Smooth muscle cell (in vitro differentiated cells): ENCODE results near the gene SPRR4. TPM values are rescaled to one million over a fixed set of nuclear protein-coding genes. Genes with fewer than 3 reads are reported as not detected.

Experiments
- DNase-seq: peaks from one replicate; lab custom pipeline; 2025; ENCODE audit not compliant: unreplicated experiment; lab: John Stamatoyannopoulos, UW
- H2AFZ ChIP-seq: fragments of 200-600 bp; sonication (generic); 2 replicates; pipeline ENCODE4 v1.6.0; 2016; ENCODE audit warnings: antibody characterized with exemption, low read depth, mild to moderate bottlenecking
- H3F3A ChIP-seq: fragments of 200-600 bp; sonication (generic); 2 replicates; pipeline ENCODE4 v1.6.0; 2017; ENCODE audit warnings: antibody characterized with exemption, low read depth
- H3K27ac ChIP-seq: fragments of 200-600 bp; sonication (generic); 2 replicates; pipeline ENCODE4 v1.5.1; 2016; ENCODE audit warnings: low read depth, mild to moderate bottlenecking
- H3K27me3 ChIP-seq: fragments of 200-600 bp; sonication (generic); 2 replicates; pipeline ENCODE4 v1.6.1; 2016; ENCODE audit warnings: low read depth, mild to moderate bottlenecking
- H3K36me3 ChIP-seq: fragments of 200-600 bp; sonication (generic); 2 replicates; pipeline ENCODE4 v1.5.1; 2016; ENCODE audit warnings: low read depth
- H3K4me1 ChIP-seq: fragments of 200-600 bp; sonication (generic); 2 replicates; pipeline ENCODE4 v1.5.1; 2016; ENCODE audit warnings: low read depth
- H3K4me2 ChIP-seq: fragments of 200-600 bp; sonication (generic); 2 replicates; pipeline ENCODE4 v1.6.0; 2016; ENCODE audit warnings: mild to moderate bottlenecking
- H3K4me3 ChIP-seq: fragments of 200-600 bp; sonication (generic); 2 replicates; pipeline ENCODE4 v1.5.1; 2016; ENCODE audit warnings: mild to moderate bottlenecking
- H3K79me2 ChIP-seq: fragments of 200-600 bp; sonication (generic); 2 replicates; pipeline ENCODE4 v1.6.0; 2016; ENCODE audit warnings: low read depth, mild to moderate bottlenecking
- H3K9ac ChIP-seq: fragments of 200-600 bp; sonication (generic); 2 replicates; pipeline ENCODE4 v1.6.0; 2016; ENCODE audit warnings: low read depth
- H3K9me3 ChIP-seq: fragments of 200-600 bp; sonication (generic); replicated peaks from 2 replicates; pipeline ENCODE4 v1.5.1; 2016; ENCODE audit warnings: low read depth
- H4K20me1 ChIP-seq: fragments of 200-600 bp; sonication (generic); 2 replicates; pipeline ENCODE4 v1.6.0; 2016; ENCODE audit warnings: low read depth
- CTCF ChIP-seq: fragments of 200-600 bp; sonication (generic); IDR thresholded peaks from 2 replicates; pipeline ENCODE4 v1.5.1; 2017; ENCODE audit warnings: borderline replicate concordance, mild to moderate bottlenecking, antibody characterized with exemption; ENCODE audit not compliant: insufficient read depth, poor library complexity, severe bottlenecking
- WGBS: methylation state at CpG from one replicate; pipeline ENCODE4 v1.1.7; 2016; ENCODE audit warnings: low lambda C conversion rate; 5-methylcytosine and 5-hydroxymethylcytosine counted together
- polyA plus RNA-seq: library from polyadenylated mRNA; unstranded; fragments of >200 nt; fragmentation: Nextera tagmentation; extraction: Ambion mirVana; gene quantifications from 2 replicates; pipeline ENCODE4 v1.2.1, GENCODE V29; 2016
- total RNA-seq: library from RNA; depleted of rRNA; stranded (reverse); fragments of >200 nt; gene quantifications from 2 replicates; pipeline ENCODE4 v1.2.3, GENCODE V29; 2014

SPRR4 gene
- total and polyA plus RNA-seq, 2 experiments from 2014 or later: 5.9 TPM; not detected in 1

GRCh38 chr1:152953761-152954160, 16.7 kb upstream of the SPRR4 start:
- no peak overlapping the region for H3K9ac ChIP-seq
- no peak for TF ChIP-seq CTCF
- no peak overlapping the region for H3K4me3 ChIP-seq
- no peaks in the 10 kb centered on the region for H3K79me2 ChIP-seq
- H3K27ac ChIP-seq: no peak overlapping the region
- H3K4me2 ChIP-seq: no peak overlapping the region
- no peak for DNase-seq
- H3K4me1 ChIP-seq: no peaks in the 10 kb centered on the region
- H3K9me3 ChIP-seq: no peaks in the 10 kb centered on the region
- no peaks in the 10 kb centered on the region for H3K27me3 ChIP-seq
- WGBS: 62% methylated on average over 7 of the region's 7 CpGs
- no peak overlapping the region for H2AFZ ChIP-seq
- H3F3A ChIP-seq: no peaks in the 10 kb centered on the region
- no peaks in the 10 kb centered on the region for H4K20me1 ChIP-seq
- no peaks in the 10 kb centered on the region for H3K36me3 ChIP-seq

GRCh38 chr1:152954436-152954835, 16.0 kb upstream of the SPRR4 start:
- Histone ChIP-seq H3K27me3 (no peaks in the 10 kb centered on the region), H3K27ac (no peak overlapping the region), H3K4me3 (no peak overlapping the region), H3K9me3 (no peaks in the 10 kb centered on the region), H4K20me1 (no peaks in the 10 kb centered on the region), H3K4me1 (no peaks in the 10 kb centered on the region), H3K79me2 (no peaks in the 10 kb centered on the region), H3K9ac (no peak overlapping the region), H3K4me2 (no peak overlapping the region), H3F3A (no peaks in the 10 kb centered on the region), H2AFZ (no peak overlapping the region), H3K36me3 (no peaks in the 10 kb centered on the region)
- no peak for TF ChIP-seq CTCF
- no peak for DNase-seq
- 69% methylated on average over 6 of the region's 6 CpGs for WGBS

DNA sequence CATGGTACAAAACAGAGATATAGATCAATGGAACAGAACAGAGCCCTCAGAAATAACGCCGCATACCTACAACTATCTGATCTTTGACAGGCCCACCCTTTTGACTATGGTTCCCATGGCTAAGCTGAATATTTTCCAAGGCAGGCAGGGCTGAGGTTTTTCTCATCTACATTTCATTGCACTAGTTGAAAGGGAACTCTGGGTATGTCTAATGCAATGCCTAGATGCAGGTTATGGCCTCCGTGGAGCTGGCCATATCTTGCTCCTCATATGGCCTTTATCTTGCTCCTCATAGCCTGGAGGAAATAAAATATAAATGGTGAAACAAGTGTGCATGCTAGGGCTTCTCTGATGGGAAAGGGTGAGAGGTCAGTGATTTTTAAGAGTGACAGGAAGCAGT, 12.9 kb upstream of the SPRR4 start:
- Histone ChIP-seq H3K27ac (no peak overlapping the region), H3F3A (no peaks in the 10 kb centered on the region), H3K9me3 (no peaks in the 10 kb centered on the region), H3K79me2 (no peaks in the 10 kb centered on the region), H3K9ac (no peak overlapping the region), H3K4me3 (no peak overlapping the region), H3K4me2 (no peak overlapping the region), H4K20me1 (no peaks in the 10 kb centered on the region), H3K36me3 (no peaks in the 10 kb centered on the region), H3K27me3 (no peaks in the 10 kb centered on the region), H2AFZ (no peak overlapping the region), H3K4me1 (no peaks in the 10 kb centered on the region)
- WGBS: 80% methylated on average over 3 of the region's 3 CpGs
- no peak for DNase-seq
- no peak for TF ChIP-seq CTCF

GRCh38 chr1:152959273-152959672, 11.2 kb upstream of the SPRR4 start:
- Histone ChIP-seq H3K27me3 (no peaks in the 10 kb centered on the region), H3K4me2 (no peak overlapping the region), H3K9me3 (no peaks in the 10 kb centered on the region), H3K9ac (no peak overlapping the region), H3K27ac (no peak overlapping the region), H3F3A (no peaks in the 10 kb centered on the region), H2AFZ (no peak overlapping the region), H4K20me1 (no peaks in the 10 kb centered on the region), H3K4me3 (no peak overlapping the region), H3K36me3 (no peaks in the 10 kb centered on the region), H3K4me1 (no peaks in the 10 kb centered on the region), H3K79me2 (no peaks in the 10 kb centered on the region)
- no peak for DNase-seq
- no peak for TF ChIP-seq CTCF
- WGBS: 71% methylated on average over 3 of the region's 3 CpGs
